DMS53 treated with DMSO at 0.1 percent for 48 hours (cell line): Measurements from ENCODE around the gene DFFB.
A peak's percentile ranks its signal among the peaks of the same experiment; 100 is the strongest.

Source experiments
- DNase-seq: peaks from one replicate; lab custom pipeline; 2025; ENCODE audit not compliant: unreplicated experiment; lab: John Stamatoyannopoulos, UW

Gene DFFB

DNA sequence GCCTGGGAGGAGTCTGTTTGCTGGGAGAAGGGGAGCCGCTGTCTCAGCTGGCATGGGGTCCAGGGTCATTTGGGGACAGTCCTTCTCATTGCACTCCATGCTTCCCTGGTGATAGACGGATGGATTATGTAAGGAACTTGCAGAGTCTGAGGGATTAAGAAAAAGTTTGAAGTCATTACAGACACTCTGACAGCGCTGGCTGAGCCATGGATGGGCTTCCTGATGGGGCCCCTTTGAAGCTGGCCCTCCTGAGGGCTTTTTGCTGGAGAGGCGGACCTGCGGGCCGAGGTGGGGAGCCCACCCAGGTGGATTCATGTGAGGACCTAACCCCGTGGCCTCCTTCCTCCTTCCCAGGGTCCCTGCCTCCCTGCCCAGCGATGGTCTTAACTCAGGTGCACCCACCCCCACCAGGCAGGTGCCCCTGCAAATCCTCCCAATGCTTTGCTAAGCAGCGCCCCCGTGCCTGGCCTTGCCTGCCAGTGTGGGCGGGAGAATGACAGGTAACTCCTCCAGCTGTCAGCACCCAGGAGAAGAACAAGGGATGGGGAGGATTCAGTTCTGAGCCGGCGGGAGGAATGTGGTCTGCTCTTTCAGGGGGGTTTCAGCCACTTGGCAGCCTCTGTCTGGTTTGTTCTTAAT lies 67.0 kb downstream of the DFFB start:
- no peak for DNase-seq

- peak; percentile 91 for DNase-seq
These were observed 67.5 kb downstream of the DFFB start for GRCh38 chr1:3924825-3925220.

GRCh38 chr1:3925256-3925655 lies 68.0 kb downstream of the DFFB start:
- DNase-seq: no peak

DNA sequence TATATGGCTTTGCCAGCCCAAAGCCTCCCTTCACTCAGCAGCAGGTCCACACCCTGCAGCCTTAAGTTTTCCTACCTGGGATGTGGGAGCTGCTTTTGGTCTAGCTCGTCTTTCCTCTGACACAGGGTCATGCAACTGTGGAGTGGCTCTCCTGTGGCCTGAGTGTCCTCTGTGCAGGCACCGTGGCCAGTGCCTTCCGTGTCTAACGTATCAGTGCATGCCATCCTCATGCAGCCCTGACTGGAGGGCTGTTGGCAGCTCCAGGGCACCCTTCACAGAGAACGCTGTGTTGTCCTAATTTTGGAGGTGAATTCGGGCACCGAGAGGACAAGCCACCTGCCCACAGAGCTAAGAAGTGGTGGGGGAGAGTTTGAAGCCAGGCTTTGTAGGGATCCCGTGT lies 68.5 kb downstream of the DFFB start:
- no peak for DNase-seq

DNA sequence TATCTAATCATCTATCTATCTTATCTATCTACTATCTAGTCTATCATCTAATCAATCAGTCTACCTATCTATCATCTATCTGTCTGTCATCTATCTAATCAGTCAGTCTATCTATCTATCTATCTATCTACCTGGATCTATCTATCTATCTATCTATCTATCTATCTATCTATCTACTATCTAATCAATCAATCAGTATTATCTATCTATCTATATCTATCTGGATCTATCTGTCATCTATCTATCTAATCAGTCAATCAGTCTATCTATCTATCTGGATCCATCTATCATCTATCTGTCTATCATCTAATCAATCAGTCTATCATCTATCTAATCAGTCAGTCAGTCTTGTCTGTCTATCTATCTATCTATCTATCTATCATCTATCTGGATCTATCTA lies 69.7 kb downstream of the DFFB start:
- DNase-seq: no peak

GRCh38 chr1:3928586-3928985 lies 71.3 kb downstream of the DFFB start:
- no peak for DNase-seq

GRCh38 chr1:3929126-3929525 lies 71.8 kb downstream of the DFFB start:
- no peak for DNase-seq

GRCh38 chr1:3930301-3931006 lies 73.2 kb downstream of the DFFB start:
- DNase-seq: no peak

- no peak for DNase-seq
These were observed 74.0 kb downstream of the DFFB start for GRCh38 chr1:3931007-3931912.

DNA sequence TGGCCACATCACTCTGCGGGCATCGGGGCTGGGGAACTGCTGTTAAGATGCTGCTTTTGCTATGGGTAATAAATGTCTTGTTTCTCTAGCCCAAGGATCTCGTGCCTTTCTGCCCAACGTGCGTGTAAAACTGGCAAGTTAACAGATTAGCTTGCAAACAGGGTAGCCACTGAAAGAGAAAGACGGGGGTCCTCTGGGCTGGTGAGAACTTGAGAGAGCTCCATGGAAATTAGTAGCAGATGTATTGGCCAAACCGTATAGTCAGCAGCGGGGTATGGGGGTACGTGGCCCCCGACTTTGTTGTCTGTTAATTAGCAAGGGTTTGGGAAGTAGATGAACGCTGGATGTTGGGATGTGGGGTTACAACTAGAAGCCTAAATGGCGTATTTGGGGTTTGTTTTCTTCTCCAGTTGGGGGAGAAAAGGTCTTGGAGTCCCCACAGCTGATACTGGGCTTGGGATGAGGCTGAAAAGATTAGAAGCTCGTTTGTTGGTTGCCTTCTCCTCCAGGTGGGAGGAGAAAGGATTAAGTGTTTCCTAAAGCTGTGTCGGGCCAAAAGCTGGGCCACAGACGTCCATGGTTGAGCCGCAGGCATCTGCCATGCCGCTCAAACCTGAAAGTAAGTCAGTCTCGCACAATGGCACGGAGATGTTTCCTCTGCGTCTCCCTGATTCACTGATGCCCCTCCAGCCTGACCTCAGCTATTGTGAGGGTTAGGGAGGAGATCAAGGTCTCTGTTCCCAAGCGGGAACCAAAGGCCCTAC lies 75.1 kb downstream of the DFFB start:
- no peak for DNase-seq
